ENCODE results near the gene FCAMR. TPM values are rescaled to one million over a fixed set of nuclear protein-coding genes. Genes with fewer than 3 reads are reported as not detected.

Gene FCAMR
- polyA plus RNA-seq, 2 donors = 0.02 to 0.06 TPM

DNA sequence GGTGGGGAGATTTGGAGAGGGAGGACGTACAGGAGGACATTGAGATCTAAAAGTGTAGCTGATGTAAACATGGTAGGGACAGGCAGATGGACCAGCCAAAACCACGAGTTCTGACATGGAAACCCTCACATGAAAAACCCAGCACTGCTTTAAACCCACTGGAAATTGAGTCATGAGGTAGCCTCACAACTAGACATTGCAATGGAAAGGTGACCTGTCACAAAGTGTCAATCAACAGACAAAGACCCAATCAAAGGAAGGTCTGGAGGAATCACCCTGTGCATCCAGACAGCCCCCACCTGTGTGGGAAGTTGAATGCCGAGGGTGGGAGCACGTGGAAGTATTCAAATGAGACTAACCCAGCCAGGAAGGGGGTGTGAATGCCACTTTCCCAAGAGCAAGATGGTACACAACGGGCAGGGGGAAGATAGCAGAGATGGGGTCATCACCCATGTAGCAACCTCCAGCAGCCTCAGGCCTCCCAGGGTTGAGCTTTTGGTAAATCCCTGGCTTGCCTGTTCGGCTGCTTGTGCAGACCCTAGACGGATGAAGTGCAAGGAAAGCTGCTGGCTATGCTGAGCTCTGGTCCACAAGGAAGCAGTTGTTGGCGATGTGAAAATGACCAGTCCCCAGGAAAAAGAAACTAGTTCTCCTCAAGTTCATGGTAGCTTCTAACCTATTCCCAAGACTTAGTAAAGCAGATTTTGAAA lies 54.1 kb downstream of the FCAMR start:
- H3K4me3 ChIP-seq (ENCODE audit: low read depth in 1 of 2, low read length in 2 of 2) = no peak overlapping the region
- H3K4me1 ChIP-seq (ENCODE audit: control insufficient read depth in 2 of 2, insufficient read depth in 2 of 2, low read length in 1 of 2) = no peaks in the 10 kb centered on the region
- H3K36me3 ChIP-seq (ENCODE audit: control insufficient read depth in 2 of 2, insufficient read depth in 2 of 2, low read length in 1 of 2) = no peaks in the 10 kb centered on the region
- H3K9me3 ChIP-seq (ENCODE audit: control insufficient read depth in 2 of 2, insufficient read depth in 1 of 2, low read depth in 1 of 2, low read length in 1 of 2) = no peaks in the 10 kb centered on the region
- no peaks in the 10 kb centered on the region for H3K27me3 ChIP-seq (ENCODE audit: control insufficient read depth in 1 of 2, insufficient read depth in 2 of 2, low read length in 2 of 2)
- 75 to 78% methylated on average over 8 of the region's 8 CpGs for WGBS, 2 donors
- no peak overlapping the region for H3K27ac ChIP-seq (ENCODE audit: low read depth in 2 of 2, low read length in 1 of 2)

GRCh38 chr1:206915030-206915735 lies 55.1 kb downstream of the FCAMR start:
- no peaks in the 10 kb centered on the region for H3K4me1 ChIP-seq (ENCODE audit: control insufficient read depth in 2 of 2, insufficient read depth in 2 of 2, low read length in 1 of 2)
- WGBS, 2 donors = 82 to 85% methylated on average over 15 of the region's 15 CpGs
- no peak overlapping the region for H3K27ac ChIP-seq (ENCODE audit: low read depth in 2 of 2, low read length in 1 of 2)
- no peaks in the 10 kb centered on the region for H3K9me3 ChIP-seq (ENCODE audit: control insufficient read depth in 2 of 2, insufficient read depth in 1 of 2, low read depth in 1 of 2, low read length in 1 of 2)
- H3K27me3 ChIP-seq (ENCODE audit: control insufficient read depth in 1 of 2, insufficient read depth in 2 of 2, low read length in 2 of 2) = no peaks in the 10 kb centered on the region
- no peak overlapping the region for H3K4me3 ChIP-seq (ENCODE audit: low read depth in 1 of 2, low read length in 2 of 2)
- no peaks in the 10 kb centered on the region for H3K36me3 ChIP-seq (ENCODE audit: control insufficient read depth in 2 of 2, insufficient read depth in 2 of 2, low read length in 1 of 2)

- Histone ChIP-seq H3K27me3 (ENCODE audit: control insufficient read depth in 1 of 2, insufficient read depth in 2 of 2, low read length in 2 of 2) (no peaks in the 10 kb centered on the region), H3K36me3 (ENCODE audit: control insufficient read depth in 2 of 2, insufficient read depth in 2 of 2, low read length in 1 of 2) (no peaks in the 10 kb centered on the region), H3K27ac (ENCODE audit: low read depth in 2 of 2, low read length in 1 of 2) (no peak overlapping the region), H3K9me3 (ENCODE audit: control insufficient read depth in 2 of 2, insufficient read depth in 1 of 2, low read depth in 1 of 2, low read length in 1 of 2) (no peaks in the 10 kb centered on the region), H3K4me1 (ENCODE audit: control insufficient read depth in 2 of 2, insufficient read depth in 2 of 2, low read length in 1 of 2) (peaks cover 6% of the 10 kb centered on the region in 2 donors), H3K4me3 (ENCODE audit: low read depth in 1 of 2, low read length in 2 of 2) (no peak overlapping the region)
- 84 to 87% methylated on average over 12 of the region's 12 CpGs for WGBS, 2 donors
Observed at GRCh38 chr1:206913766-206914537, 56.3 kb downstream of the FCAMR start.

- Histone ChIP-seq H3K27ac (ENCODE audit: low read depth in 2 of 2, low read length in 1 of 2) (no peak overlapping the region), H3K27me3 (ENCODE audit: control insufficient read depth in 1 of 2, insufficient read depth in 2 of 2, low read length in 2 of 2) (no peaks in the 10 kb centered on the region), H3K36me3 (ENCODE audit: control insufficient read depth in 2 of 2, insufficient read depth in 2 of 2, low read length in 1 of 2) (no peaks in the 10 kb centered on the region), H3K9me3 (ENCODE audit: control insufficient read depth in 2 of 2, insufficient read depth in 1 of 2, low read depth in 1 of 2, low read length in 1 of 2) (no peaks in the 10 kb centered on the region), H3K4me3 (ENCODE audit: low read depth in 1 of 2, low read length in 2 of 2) (no peak overlapping the region), H3K4me1 (ENCODE audit: control insufficient read depth in 2 of 2, insufficient read depth in 2 of 2, low read length in 1 of 2) (peaks cover 6% of the 10 kb centered on the region in 2 donors)
- WGBS, 2 donors = 21 to 29% methylated on average over 7 of the region's 7 CpGs
Observed at GRCh38 chr1:206912445-206913095, 57.7 kb downstream of the FCAMR start.

- 0 to 7% methylated on average over 1 of the region's 1 CpG for WGBS, 2 donors
- Histone ChIP-seq H3K9me3 (ENCODE audit: control insufficient read depth in 2 of 2, insufficient read depth in 1 of 2, low read depth in 1 of 2, low read length in 1 of 2) (no peaks in the 10 kb centered on the region), H3K4me1 (ENCODE audit: control insufficient read depth in 2 of 2, insufficient read depth in 2 of 2, low read length in 1 of 2) (peaks cover 6 to 10% of the 10 kb centered on the region in 2 donors), H3K36me3 (ENCODE audit: control insufficient read depth in 2 of 2, insufficient read depth in 2 of 2, low read length in 1 of 2) (no peaks in the 10 kb centered on the region), H3K27ac (ENCODE audit: low read depth in 2 of 2, low read length in 1 of 2) (no peak overlapping the region), H3K4me3 (ENCODE audit: low read depth in 1 of 2, low read length in 2 of 2) (no peak overlapping the region), H3K27me3 (ENCODE audit: control insufficient read depth in 1 of 2, insufficient read depth in 2 of 2, low read length in 2 of 2) (no peaks in the 10 kb centered on the region)
Observed at GRCh38 chr1:206911064-206911663, 59.1 kb downstream of the FCAMR start.

GRCh38 chr1:206909883-206910318 lies 60.4 kb downstream of the FCAMR start:
- Histone ChIP-seq H3K27ac (ENCODE audit: low read depth in 2 of 2, low read length in 1 of 2) (peak overlapping the region; percentile 70 to 75), H3K4me1 (ENCODE audit: control insufficient read depth in 2 of 2, insufficient read depth in 2 of 2, low read length in 1 of 2) (peaks cover 6 to 10% of the 10 kb centered on the region in 2 donors), H3K4me3 (ENCODE audit: low read depth in 1 of 2, low read length in 2 of 2) (peak overlapping the region; percentile 38 to 48), H3K27me3 (ENCODE audit: control insufficient read depth in 1 of 2, insufficient read depth in 2 of 2, low read length in 2 of 2) (no peaks in the 10 kb centered on the region), H3K36me3 (ENCODE audit: control insufficient read depth in 2 of 2, insufficient read depth in 2 of 2, low read length in 1 of 2) (no peaks in the 10 kb centered on the region), H3K9me3 (ENCODE audit: control insufficient read depth in 2 of 2, insufficient read depth in 1 of 2, low read depth in 1 of 2, low read length in 1 of 2) (peaks cover 0 to under 1% of the 10 kb centered on the region in 2 donors)
- WGBS, 2 donors = 24 to 27% methylated on average over 14 of the region's 14 CpGs

DNA sequence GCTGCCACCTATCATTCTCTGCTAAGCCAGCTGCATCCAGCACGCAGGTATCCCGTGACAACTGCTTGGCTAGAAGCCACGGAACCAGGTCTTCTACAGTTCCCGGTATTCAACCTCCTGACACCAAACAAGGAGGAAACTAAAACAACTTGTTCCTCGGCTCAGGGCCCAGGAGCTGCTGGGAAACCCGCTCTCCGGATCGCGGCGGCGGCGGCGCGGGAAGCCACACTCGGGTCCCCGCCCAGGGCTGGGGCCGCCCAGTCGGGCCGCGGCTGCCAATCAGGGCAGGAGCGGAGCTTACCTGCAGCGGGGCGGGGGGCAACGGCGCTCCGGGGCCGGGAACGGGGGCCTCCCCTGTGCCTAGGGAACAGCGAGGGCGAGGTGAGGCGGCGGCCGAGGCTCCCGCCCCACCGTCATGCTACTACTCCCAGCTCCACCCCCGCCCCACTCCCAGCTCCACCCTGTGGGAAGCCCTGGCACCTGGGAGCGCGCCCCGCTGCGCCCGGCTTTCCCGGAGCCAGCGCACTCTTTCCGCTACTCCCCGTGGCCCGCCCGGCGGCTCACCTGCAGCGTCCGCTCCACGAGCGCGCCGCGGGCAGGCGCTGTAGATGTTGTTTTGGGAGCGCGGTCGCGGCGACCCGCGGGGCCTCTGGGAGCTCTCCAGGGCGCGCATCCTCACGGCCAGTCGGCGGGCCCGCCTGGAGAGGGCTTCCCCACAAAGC lies 60.9 kb downstream of the FCAMR start:
- peaks cover 6 to 10% of the 10 kb centered on the region in 2 donors for H3K4me1 ChIP-seq (ENCODE audit: control insufficient read depth in 2 of 2, insufficient read depth in 2 of 2, low read length in 1 of 2)
- peaks cover 0 to 2% of the 10 kb centered on the region in 2 donors for H3K9me3 ChIP-seq (ENCODE audit: control insufficient read depth in 2 of 2, insufficient read depth in 1 of 2, low read depth in 1 of 2, low read length in 1 of 2)
- peak overlapping the region; percentile 70 to 75 for H3K27ac ChIP-seq (ENCODE audit: low read depth in 2 of 2, low read length in 1 of 2)
- H3K36me3 ChIP-seq (ENCODE audit: control insufficient read depth in 2 of 2, insufficient read depth in 2 of 2, low read length in 1 of 2) = no peaks in the 10 kb centered on the region
- WGBS, 2 donors = 1 to 2% methylated on average over 69 of the region's 69 CpGs
- H3K4me3 ChIP-seq (ENCODE audit: low read depth in 1 of 2, low read length in 2 of 2) = peak overlapping the region; percentile 38 to 48
- no peaks in the 10 kb centered on the region for H3K27me3 ChIP-seq (ENCODE audit: control insufficient read depth in 1 of 2, insufficient read depth in 2 of 2, low read length in 2 of 2)

GRCh38 chr1:206908038-206908437 lies 62.2 kb downstream of the FCAMR start:
- H3K9me3 ChIP-seq (ENCODE audit: control insufficient read depth in 2 of 2, insufficient read depth in 1 of 2, low read depth in 1 of 2, low read length in 1 of 2) = peaks cover 0 to 2% of the 10 kb centered on the region in 2 donors
- no peak overlapping the region for H3K4me3 ChIP-seq (ENCODE audit: low read depth in 1 of 2, low read length in 2 of 2)
- no peaks in the 10 kb centered on the region for H3K36me3 ChIP-seq (ENCODE audit: control insufficient read depth in 2 of 2, insufficient read depth in 2 of 2, low read length in 1 of 2)
- H3K27me3 ChIP-seq (ENCODE audit: control insufficient read depth in 1 of 2, insufficient read depth in 2 of 2, low read length in 2 of 2) = no peaks in the 10 kb centered on the region
- peaks cover 6 to 10% of the 10 kb centered on the region in 2 donors for H3K4me1 ChIP-seq (ENCODE audit: control insufficient read depth in 2 of 2, insufficient read depth in 2 of 2, low read length in 1 of 2)
- no peak overlapping the region for H3K27ac ChIP-seq (ENCODE audit: low read depth in 2 of 2, low read length in 1 of 2)
- WGBS, 2 donors = 89 to 94% methylated on average over 10 of the region's 10 CpGs
